ENCODE results near the gene SCO1.

SCO1 gene

GRCh38 chr17:10724546-10725195 is 27.3 kb upstream of the SCO1 start:
- no peak overlapping the region for H3K4me3 ChIP-seq (ENCODE audit: low read depth, low read length)
- no peak for DNase-seq (ENCODE audit: low read depth)
- TF ChIP-seq, protein P1, sequence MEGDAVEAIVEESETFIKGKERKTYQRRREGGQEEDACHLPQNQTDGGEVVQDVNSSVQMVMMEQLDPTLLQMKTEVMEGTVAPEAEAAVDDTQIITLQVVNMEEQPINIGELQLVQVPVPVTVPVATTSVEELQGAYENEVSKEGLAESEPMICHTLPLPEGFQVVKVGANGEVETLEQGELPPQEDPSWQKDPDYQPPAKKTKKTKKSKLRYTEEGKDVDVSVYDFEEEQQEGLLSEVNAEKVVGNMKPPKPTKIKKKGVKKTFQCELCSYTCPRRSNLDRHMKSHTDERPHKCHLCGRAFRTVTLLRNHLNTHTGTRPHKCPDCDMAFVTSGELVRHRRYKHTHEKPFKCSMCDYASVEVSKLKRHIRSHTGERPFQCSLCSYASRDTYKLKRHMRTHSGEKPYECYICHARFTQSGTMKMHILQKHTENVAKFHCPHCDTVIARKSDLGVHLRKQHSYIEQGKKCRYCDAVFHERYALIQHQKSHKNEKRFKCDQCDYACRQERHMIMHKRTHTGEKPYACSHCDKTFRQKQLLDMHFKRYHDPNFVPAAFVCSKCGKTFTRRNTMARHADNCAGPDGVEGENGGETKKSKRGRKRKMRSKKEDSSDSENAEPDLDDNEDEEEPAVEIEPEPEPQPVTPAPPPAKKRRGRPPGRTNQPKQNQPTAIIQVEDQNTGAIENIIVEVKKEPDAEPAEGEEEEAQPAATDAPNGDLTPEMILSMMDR (IDR thresholded peaks at IDR 0.05; ENCODE audit: insufficient read depth, low read depth, low read length, missing control alignments) = no peak

DNA sequence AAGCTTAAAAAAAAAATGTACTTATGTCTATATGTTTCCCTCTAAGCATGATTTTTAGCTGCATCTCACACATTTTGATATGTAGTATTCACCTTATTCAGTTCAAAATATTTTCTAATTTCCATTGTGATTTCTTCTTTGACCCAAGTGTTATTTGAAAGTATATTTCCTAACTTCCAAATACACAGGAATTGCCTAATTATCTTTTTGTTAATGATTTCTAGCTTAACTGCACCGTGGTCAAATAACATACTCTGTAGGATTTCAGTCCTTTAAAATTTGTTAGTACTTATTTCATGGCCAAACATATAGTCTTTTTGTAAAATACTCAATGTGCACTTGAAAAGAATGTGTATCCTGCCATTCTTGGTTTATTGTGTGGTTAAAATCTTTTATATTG is 21.2 kb upstream of the SCO1 start:
- DNase-seq (ENCODE audit: low read depth) = no peak
- no peak overlapping the region for H3K4me3 ChIP-seq (ENCODE audit: low read depth, low read length)
- TF ChIP-seq, protein P1 (IDR thresholded peaks at IDR 0.05; ENCODE audit: insufficient read depth, low read depth, low read length, missing control alignments) = no peak

GRCh38 chr17:10716218-10716617 is 18.9 kb upstream of the SCO1 start:
- no peak overlapping the region for H3K4me3 ChIP-seq (ENCODE audit: low read depth, low read length)
- no peak for DNase-seq (ENCODE audit: low read depth)
- TF ChIP-seq, protein P1 (IDR thresholded peaks at IDR 0.05; ENCODE audit: insufficient read depth, low read depth, low read length, missing control alignments) = no peak

GRCh38 chr17:10713318-10713717 is 16.0 kb upstream of the SCO1 start:
- TF ChIP-seq, protein P1 (IDR thresholded peaks at IDR 0.05; ENCODE audit: insufficient read depth, low read depth, low read length, missing control alignments) = no peak
- DNase-seq (ENCODE audit: low read depth) = no peak

DNA sequence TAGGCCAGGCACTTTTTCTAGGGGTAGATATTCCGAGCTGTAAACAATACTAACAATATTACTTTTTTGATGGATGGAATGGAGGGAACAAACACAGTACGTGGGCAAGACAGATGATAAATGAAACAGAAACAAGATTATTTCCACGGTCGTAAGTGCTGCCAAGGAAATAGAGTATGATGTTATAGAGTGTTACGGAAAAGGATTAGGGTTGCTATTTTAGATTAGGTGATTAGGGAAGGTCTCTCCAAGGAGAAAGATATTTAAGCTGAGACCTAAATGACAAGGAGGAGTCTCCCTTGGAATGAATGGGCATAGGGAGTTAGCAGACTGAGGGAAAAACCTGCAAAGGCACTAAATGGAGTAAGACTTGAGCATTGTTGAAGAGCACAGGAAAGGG is 8.4 kb upstream of the SCO1 start:
- DNase-seq (ENCODE audit: low read depth) = no peak
- TF ChIP-seq, protein P1 (IDR thresholded peaks at IDR 0.05; ENCODE audit: insufficient read depth, low read depth, low read length, missing control alignments) = no peak
- H3K4me3 ChIP-seq (ENCODE audit: low read depth, low read length) = no peak overlapping the region

More at GRCh38 chr17:10713318-10713717, 16.0 kb upstream of the SCO1 start:
- no peak overlapping the region for H3K4me3 ChIP-seq (ENCODE audit: low read depth, low read length)

DNA sequence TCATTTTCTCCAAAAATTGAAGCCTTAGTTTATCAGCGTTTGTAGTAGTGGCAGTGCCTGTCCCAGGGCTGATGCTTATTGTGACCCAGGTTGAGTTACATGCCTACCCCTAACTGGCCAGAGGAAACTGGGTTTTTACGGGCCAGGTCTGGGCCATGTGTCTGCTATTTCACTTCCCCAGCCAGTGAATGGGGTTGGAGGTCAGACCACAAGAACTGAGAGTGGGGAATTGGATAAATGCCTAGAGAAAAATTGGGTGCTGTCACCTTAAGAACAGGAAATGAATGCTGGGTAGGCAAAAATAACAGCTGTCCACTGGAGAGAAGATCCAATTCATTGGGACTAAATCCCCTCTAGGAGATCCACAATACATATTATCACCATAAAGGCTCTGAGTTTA is 5.2 kb upstream of the SCO1 start:
- TF ChIP-seq, protein P1 (IDR thresholded peaks at IDR 0.05; ENCODE audit: insufficient read depth, low read depth, low read length, missing control alignments) = no peak
- peak; percentile 27 for DNase-seq (ENCODE audit: low read depth)
- H3K4me3 ChIP-seq (ENCODE audit: low read depth, low read length) = no peak overlapping the region

DNA sequence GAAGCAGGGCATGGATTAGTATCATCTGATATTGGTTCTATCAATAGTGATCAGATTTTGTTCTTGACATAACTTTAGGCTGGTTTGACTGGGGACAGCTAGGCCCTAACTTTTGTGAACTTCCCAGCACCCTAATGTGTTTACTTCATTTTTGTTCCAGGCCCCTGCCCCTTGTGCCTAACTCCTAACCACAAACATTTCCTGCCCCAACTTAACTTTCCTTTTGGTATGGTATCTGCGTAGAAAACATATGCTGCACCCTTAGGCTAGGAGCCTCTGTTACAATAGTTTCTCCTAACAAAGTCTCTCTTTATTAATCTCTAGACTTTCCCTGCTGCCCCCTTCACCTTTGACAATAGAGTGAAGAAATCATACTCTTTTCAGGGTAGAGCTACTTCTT is 2.5 kb upstream of the SCO1 start:
- DNase-seq (ENCODE audit: low read depth) = peak; percentile 28
- no peak overlapping the region for H3K4me3 ChIP-seq (ENCODE audit: low read depth, low read length)
- TF ChIP-seq, protein P1 (IDR thresholded peaks at IDR 0.05; ENCODE audit: insufficient read depth, low read depth, low read length, missing control alignments) = no peak

Data from GM12865 (cell line).